Astrocyte of the spinal cord (primary cell): ENCODE measurements around the gene VAPA.
A peak's percentile ranks its signal among the peaks of the same experiment; 100 is the strongest.
"Not testable (repeated sequence)": the region's sequence is repeated elsewhere in the genome, so short reads cannot be mapped to it uniquely, and the experiment has no call there.

Experiments
- DNase-seq: peaks from one replicate; pipeline ENCODE4 v3.0.0; 2011; ENCODE audit warnings: low read depth, low spot score
- H3K4me3 ChIP-seq: 2 replicates; pipeline ENCODE4 v1.5.1; 2011; ENCODE audit warnings: low read depth, mild to moderate bottlenecking, low read length, moderate library complexity
- CTCF ChIP-seq: IDR thresholded peaks from 2 replicates; pipeline ENCODE4 v1.5.1; 2012; ENCODE audit warnings: low read depth, mild to moderate bottlenecking, low read length, inconsistent platforms
- in situ Hi-C: cut with HindIII; loops from 2 replicates; pipeline ENCODE4 v1.10.0; 2017; ENCODE audit warnings: low sequenced_read_pairs

The VAPA gene

GRCh38 chr18:9905401-9905922 is 8.4 kb upstream of the VAPA start:
- TF ChIP-seq CTCF, result no peak

GRCh38 chr18:9906481-9906880 is 7.3 kb upstream of the VAPA start:
- no peak for DNase-seq
- TF ChIP-seq CTCF, result no peak
- H3K4me3 ChIP-seq, result no peak overlapping the region
- in situ Hi-C loops, result no loop called here

More at GRCh38 chr18:9905401-9905922, 8.4 kb upstream of the VAPA start:
- peak; percentile 17 for DNase-seq
- no peak overlapping the region for H3K4me3 ChIP-seq
- in situ Hi-C loops, result no loop called here

- in situ Hi-C loops, result no loop called here
- no peak overlapping the region for H3K4me3 ChIP-seq
- DNase-seq, result no peak
- TF ChIP-seq CTCF, result no peak
These were observed 5.9 kb upstream of the VAPA start for GRCh38 chr18:9907867-9908266.

- in situ Hi-C loops, result no loop called here
- no peak for TF ChIP-seq CTCF
- H3K4me3 ChIP-seq, result no peak overlapping the region
- DNase-seq, result no peak
These were observed 3.7 kb upstream of the VAPA start for GRCh38 chr18:9910071-9910470.

GRCh38 chr18:9910661-9911060 is 3.2 kb upstream of the VAPA start:
- DNase-seq, result no peak
- H3K4me3 ChIP-seq, result no peak overlapping the region
- no peak for TF ChIP-seq CTCF
- in situ Hi-C loops, result no loop called here

- TF ChIP-seq CTCF, result no peak
- in situ Hi-C loops, result no loop called here
- no peak overlapping the region for H3K4me3 ChIP-seq
- no peak for DNase-seq
These were observed 2.6 kb upstream of the VAPA start for GRCh38 chr18:9911226-9911625.

GRCh38 chr18:9912285-9912684 is 1.5 kb upstream of the VAPA start:
- H3K4me3 ChIP-seq, DNase-seq, in situ Hi-C loops: not testable (repeated sequence)
